Dendritic cell treated with granulocyte-macrophage colony-stimulating factor and Interleukin-4, amounts not matched to agents 40 ng/mL and 50 ng/mL, for 4 days (primary cell): ENCODE data around the gene LONP2.
"Not testable (repeated sequence)": the region's sequence is repeated elsewhere in the genome, so short reads cannot be mapped to it uniquely, and the experiment has no call there.

Experiments
- H3K27ac Mint-ChIP-seq: one replicate; pipeline ENCODE4 v1.8.0; 2022; ENCODE audit warnings: mild to moderate bottlenecking, mixed read lengths
- H3K27me3 Mint-ChIP-seq: one replicate; pipeline ENCODE4 v1.8.0; 2022; ENCODE audit warnings: mild to moderate bottlenecking, mixed read lengths
- H3K36me3 Mint-ChIP-seq: one replicate; pipeline ENCODE4 v1.8.0; 2022; ENCODE audit warnings: low read depth, mixed read lengths
- H3K4me1 Mint-ChIP-seq: one replicate; pipeline ENCODE4 v1.8.0; 2022; ENCODE audit warnings: low read depth, mixed read lengths
- H3K4me3 Mint-ChIP-seq: one replicate; pipeline ENCODE4 v1.8.0; 2022; ENCODE audit warnings: mild to moderate bottlenecking, moderate library complexity, mixed read lengths
- H3K9me3 Mint-ChIP-seq: one replicate; pipeline ENCODE4 v1.8.0; 2022; ENCODE audit warnings: mixed read lengths
- intact Hi-C: fragments of 100-400 bp; cut with micrococcal nuclease; formaldehyde crosslinking; loops from one replicate; pipeline ENCODE4 v1.15.0; 2022

The LONP2 gene

DNA sequence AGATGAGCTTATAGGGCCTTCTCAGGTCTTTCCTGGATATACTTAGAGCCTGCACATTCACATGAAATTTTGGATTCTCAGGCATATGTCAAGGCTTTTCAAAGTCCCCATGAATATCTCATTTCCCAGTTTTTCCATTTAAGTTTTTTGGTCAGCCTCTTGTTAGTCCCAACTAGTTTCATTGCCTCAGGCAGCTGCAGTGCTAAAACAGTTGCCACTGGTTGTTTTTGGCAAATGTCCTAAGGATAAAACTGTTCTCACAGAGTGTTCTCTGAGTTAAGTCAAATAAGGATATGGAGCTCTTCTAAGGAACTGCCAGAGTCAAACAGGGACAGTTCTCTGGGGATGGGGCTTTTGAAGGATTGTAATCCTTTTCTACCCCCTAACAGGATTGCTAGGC lies 43.1 kb downstream of the LONP2 start:
- Mint-ChIP-seq H3K36me3 (peaks cover 87% of the 10 kb centered on the region), H3K27ac (no peak overlapping the region), H3K4me1 (no peaks in the 10 kb centered on the region), H3K9me3 (peaks cover 21% of the 10 kb centered on the region), H3K27me3 (no peaks in the 10 kb centered on the region), H3K4me3 (no peak overlapping the region)
- intact Hi-C loops, result no loop called here

DNA sequence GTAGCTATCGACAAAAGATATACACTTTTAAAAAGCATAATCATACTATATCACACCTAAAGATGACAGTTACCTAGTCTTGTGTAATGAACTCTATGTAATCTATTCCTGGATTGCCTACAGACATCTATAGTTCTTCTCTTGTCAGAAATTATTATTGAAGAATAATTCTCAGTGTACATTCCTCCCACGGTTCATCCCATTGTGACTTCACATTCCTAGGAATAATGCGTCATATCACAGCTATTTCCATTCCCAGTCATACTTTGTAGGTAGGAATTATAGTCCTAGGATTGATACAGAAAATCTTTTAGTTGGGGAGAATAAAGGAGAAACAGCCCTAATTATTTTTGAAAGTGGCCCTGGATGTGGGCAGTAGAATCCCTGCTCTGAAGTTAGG lies 47.2 kb downstream of the LONP2 start:
- H3K27ac Mint-ChIP-seq, result no peak overlapping the region
- no peaks in the 10 kb centered on the region for H3K4me1 Mint-ChIP-seq
- no peaks in the 10 kb centered on the region for H3K27me3 Mint-ChIP-seq
- peaks cover 85% of the 10 kb centered on the region for H3K36me3 Mint-ChIP-seq
- H3K9me3 Mint-ChIP-seq, result peaks cover 10% of the 10 kb centered on the region
- intact Hi-C loops, result no loop called here
- no peak overlapping the region for H3K4me3 Mint-ChIP-seq

DNA sequence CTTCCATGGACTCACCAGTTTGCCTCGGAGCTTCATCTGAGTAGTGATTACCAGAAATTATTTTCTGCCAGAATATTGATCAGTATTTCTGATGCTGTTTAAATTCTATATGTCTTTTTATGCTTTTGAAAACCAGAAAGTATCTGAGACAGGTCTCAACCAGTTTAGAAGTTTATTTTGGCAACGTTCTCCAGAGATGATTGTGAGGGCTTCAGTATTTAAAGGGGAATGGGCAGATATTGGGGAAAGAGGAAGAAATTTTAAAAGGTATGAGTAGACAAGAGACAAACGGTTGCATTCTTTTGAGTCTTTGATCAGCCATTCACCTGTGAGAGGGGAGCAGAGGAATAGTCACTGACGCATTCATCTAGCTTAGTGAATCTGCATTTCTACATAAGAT lies 47.7 kb downstream of the LONP2 start:
- Mint-ChIP-seq H3K36me3 (peaks cover 85% of the 10 kb centered on the region), H3K4me3 (no peak overlapping the region), H3K27ac (no peak overlapping the region), H3K9me3 (peaks cover 6% of the 10 kb centered on the region), H3K4me1 (no peaks in the 10 kb centered on the region), H3K27me3 (no peaks in the 10 kb centered on the region)
- intact Hi-C loops, result no loop called here

DNA sequence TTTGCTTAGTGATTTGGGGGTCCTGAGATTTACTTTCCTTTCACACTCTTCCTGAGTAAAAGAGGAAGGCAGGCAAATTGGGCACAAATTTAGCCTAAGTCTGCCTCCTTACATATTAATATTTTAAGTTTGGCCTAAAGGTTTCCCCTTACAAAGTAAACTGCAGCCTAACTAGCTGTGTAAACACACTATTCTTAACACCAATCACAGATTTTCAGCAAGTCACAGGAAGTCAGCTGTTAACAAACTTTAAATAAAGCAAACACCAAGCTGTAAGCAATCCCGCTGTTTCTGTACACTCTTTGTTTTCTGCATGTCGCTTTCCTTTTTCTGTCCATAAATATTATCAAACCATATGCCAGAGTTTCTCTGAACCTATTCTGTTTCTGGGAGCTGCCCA lies 48.4 kb downstream of the LONP2 start:
- Mint-ChIP-seq H3K9me3 (no peaks in the 10 kb centered on the region), H3K27ac (no peak overlapping the region), H3K4me1 (no peaks in the 10 kb centered on the region), H3K27me3 (no peaks in the 10 kb centered on the region), H3K36me3 (peaks cover 85% of the 10 kb centered on the region), H3K4me3 (no peak overlapping the region)
- intact Hi-C loops, result no loop called here

- no peak overlapping the region for H3K4me3 Mint-ChIP-seq
- no peaks in the 10 kb centered on the region for H3K27me3 Mint-ChIP-seq
- peaks cover 90% of the 10 kb centered on the region for H3K36me3 Mint-ChIP-seq
- H3K4me1 Mint-ChIP-seq, result no peaks in the 10 kb centered on the region
- H3K27ac Mint-ChIP-seq, result no peak overlapping the region
- intact Hi-C loops, result no loop called here
- H3K9me3 Mint-ChIP-seq, result no peaks in the 10 kb centered on the region
Measured at GRCh38 chr16:48294724-48295123, 50.6 kb downstream of the LONP2 start.

GRCh38 chr16:48295488-48296281 lies 51.6 kb downstream of the LONP2 start:
- intact Hi-C loops, result no loop called here
- H3K27ac Mint-ChIP-seq, result no peak overlapping the region
- H3K4me1 Mint-ChIP-seq, result no peaks in the 10 kb centered on the region
- H3K36me3 Mint-ChIP-seq, result peaks cover 90% of the 10 kb centered on the region
- no peak overlapping the region for H3K4me3 Mint-ChIP-seq
- no peaks in the 10 kb centered on the region for H3K9me3 Mint-ChIP-seq
- no peaks in the 10 kb centered on the region for H3K27me3 Mint-ChIP-seq

- intact Hi-C loops, result no loop called here
- H3K27ac Mint-ChIP-seq, result no peak overlapping the region
Measured at GRCh38 chr16:48299471-48299870, 55.4 kb downstream of the LONP2 start.

GRCh38 chr16:48300391-48300856 lies 56.3 kb downstream of the LONP2 start:
- intact Hi-C loops, result no loop called here
- Mint-ChIP-seq H3K4me3 (no peak overlapping the region), H3K27me3 (no peaks in the 10 kb centered on the region), H3K9me3 (no peaks in the 10 kb centered on the region), H3K27ac (no peak overlapping the region), H3K4me1 (no peaks in the 10 kb centered on the region), H3K36me3 (peaks cover 95% of the 10 kb centered on the region)

More at GRCh38 chr16:48299471-48299870, 55.4 kb downstream of the LONP2 start:
- no peak overlapping the region for H3K4me3 Mint-ChIP-seq
- H3K36me3 Mint-ChIP-seq, result peaks cover 90% of the 10 kb centered on the region
- H3K4me1 Mint-ChIP-seq, result no peaks in the 10 kb centered on the region
- H3K27me3 Mint-ChIP-seq, result no peaks in the 10 kb centered on the region
- no peaks in the 10 kb centered on the region for H3K9me3 Mint-ChIP-seq

DNA sequence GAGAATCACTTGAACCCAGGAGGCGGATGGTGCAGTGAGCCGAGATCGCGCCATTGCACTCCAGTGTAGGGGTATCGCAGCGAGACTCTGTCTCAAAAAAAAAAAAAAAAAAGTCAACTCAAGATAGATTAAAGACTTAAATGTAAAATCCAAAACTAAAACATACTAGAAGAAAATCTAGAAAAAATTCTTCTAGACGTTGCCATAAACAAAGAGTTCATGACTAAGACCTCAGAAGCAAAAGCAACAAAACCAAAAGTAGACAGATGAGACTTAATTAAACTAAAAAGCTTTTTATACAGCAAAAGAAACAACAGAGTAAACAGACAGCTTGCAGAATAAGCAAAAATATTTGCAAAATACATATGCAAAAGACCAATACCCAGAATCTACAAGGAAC lies 64.4 kb downstream of the LONP2 start:
- Mint-ChIP-seq H3K4me3 (no peak overlapping the region), H3K4me1 (no peaks in the 10 kb centered on the region), H3K36me3 (peaks cover 94% of the 10 kb centered on the region), H3K9me3 (peaks cover 41% of the 10 kb centered on the region), H3K27me3 (no peaks in the 10 kb centered on the region), H3K27ac (no peak overlapping the region)
- intact Hi-C loops, result no loop called here

GRCh38 chr16:48310908-48311641 lies 67.0 kb downstream of the LONP2 start:
- Mint-ChIP-seq H3K27ac (no peak overlapping the region), H3K4me1 (no peaks in the 10 kb centered on the region), H3K9me3 (peaks cover 41% of the 10 kb centered on the region), H3K27me3 (no peaks in the 10 kb centered on the region), H3K4me3 (no peak overlapping the region), H3K36me3 (peaks cover 95% of the 10 kb centered on the region)
- intact Hi-C loops, result no loop called here

DNA sequence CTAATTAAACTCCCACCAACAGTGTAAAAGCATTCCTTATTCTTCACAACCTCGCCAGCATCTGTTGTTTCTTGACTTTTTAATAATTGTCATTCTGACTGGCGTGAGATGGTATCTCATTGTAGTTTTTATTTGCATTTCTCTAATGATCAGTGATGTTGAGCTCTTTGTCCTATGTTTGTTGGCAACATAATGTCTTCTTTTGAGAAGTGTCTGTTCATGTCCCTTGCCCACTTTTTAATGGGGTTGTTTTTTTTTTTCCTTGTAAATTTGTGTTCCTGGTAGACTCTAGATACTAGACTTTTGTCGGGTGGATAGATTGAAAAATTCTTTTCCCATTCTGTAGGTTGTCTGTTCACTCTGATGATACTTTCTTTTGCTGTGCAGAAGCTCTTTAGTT lies 69.8 kb downstream of the LONP2 start:
- H3K4me3 Mint-ChIP-seq, intact Hi-C loops, H3K27me3 Mint-ChIP-seq, H3K27ac Mint-ChIP-seq: not testable (repeated sequence)
- Mint-ChIP-seq H3K36me3 (peaks cover 80% of the 10 kb centered on the region), H3K4me1 (peaks cover 14% of the 10 kb centered on the region), H3K9me3 (peaks cover 32% of the 10 kb centered on the region)

- no peaks in the 10 kb centered on the region for H3K27me3 Mint-ChIP-seq
- H3K27ac Mint-ChIP-seq, result no peak overlapping the region
- intact Hi-C loops, result no loop called here
- peaks cover 18% of the 10 kb centered on the region for H3K4me1 Mint-ChIP-seq
- H3K36me3 Mint-ChIP-seq, result peaks cover 48% of the 10 kb centered on the region
- H3K4me3 Mint-ChIP-seq, result no peak overlapping the region
- peaks cover 1% of the 10 kb centered on the region for H3K9me3 Mint-ChIP-seq
Measured at GRCh38 chr16:48317026-48317425, 72.9 kb downstream of the LONP2 start.

DNA sequence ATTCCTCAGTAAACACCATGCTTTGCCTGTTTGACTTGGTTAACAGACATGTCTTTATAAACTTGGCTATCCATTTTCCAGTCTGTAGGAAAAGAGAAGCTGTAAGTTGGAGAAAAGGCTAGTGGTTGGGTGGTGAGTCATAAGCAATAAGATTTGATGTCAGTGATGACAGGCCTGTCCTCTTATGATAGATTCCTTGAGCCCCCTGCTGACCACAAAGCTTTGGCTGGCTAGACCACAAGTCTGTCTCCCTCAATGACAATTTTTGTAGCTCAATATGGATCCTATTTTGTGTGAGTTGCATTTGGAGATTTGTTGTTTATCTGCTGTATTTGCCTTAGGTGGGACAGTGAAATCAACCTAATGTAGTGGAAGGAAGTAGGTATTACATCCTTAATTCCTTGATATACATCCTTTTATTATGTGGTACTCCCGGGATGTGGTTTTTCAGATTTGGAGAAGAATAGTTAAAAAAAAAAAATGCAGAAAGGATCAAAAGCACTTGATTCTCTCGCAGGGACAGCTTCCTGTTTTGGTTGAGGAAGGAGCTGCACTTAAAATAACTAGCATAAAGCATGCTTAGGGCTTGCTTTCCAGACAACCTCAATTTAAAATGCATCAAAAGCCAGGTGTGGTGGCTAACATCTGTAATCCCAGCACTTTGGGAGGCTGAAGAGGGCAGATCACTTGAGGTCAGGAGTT lies 73.7 kb downstream of the LONP2 start:
- Mint-ChIP-seq H3K27me3 (no peaks in the 10 kb centered on the region), H3K36me3 (peaks cover 41% of the 10 kb centered on the region), H3K4me3 (peak overlapping the region; percentile 26), H3K27ac (peak overlapping the region; percentile 77), H3K4me1 (peaks cover 18% of the 10 kb centered on the region), H3K9me3 (no peaks in the 10 kb centered on the region)
- intact Hi-C loops, result no loop called here

DNA sequence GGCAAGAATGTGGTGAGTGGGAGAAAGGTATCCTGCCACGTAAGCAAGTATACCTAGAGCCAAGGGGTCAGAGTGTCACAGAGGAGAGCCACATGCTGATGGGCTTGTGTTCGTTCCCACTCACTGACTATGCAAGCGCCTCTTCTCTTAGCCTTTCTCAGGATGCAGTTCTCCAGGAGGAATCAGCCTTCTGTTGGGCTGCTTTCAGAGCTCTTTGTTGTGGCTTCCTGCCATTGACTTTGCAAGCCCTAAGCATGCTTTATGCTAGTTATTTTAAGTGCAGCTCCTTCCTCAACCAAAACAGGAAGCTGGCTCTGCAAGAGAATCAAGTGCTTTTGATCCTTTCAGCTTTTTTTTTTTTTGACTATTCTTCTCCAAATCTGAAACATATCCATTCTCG lies 74.5 kb downstream of the LONP2 start:
- peak overlapping the region; percentile 77 for H3K27ac Mint-ChIP-seq
- H3K9me3 Mint-ChIP-seq, result no peaks in the 10 kb centered on the region
- H3K4me3 Mint-ChIP-seq, result peak overlapping the region; percentile 13
- intact Hi-C loops, result no loop called here
- H3K27me3 Mint-ChIP-seq, result no peaks in the 10 kb centered on the region
- H3K4me1 Mint-ChIP-seq, result peaks cover 18% of the 10 kb centered on the region
- H3K36me3 Mint-ChIP-seq, result peaks cover 32% of the 10 kb centered on the region
